ENCODE measurements around the gene ITSN1. TPM values are rescaled to one million over a fixed set of nuclear protein-coding genes. Genes with fewer than 3 reads are reported as not detected.
"Not testable (repeated sequence)": the region's sequence is repeated elsewhere in the genome, so short reads cannot be mapped to it uniquely, and the experiment has no call there.

The ITSN1 gene
- total RNA-seq, 1 donor from 2014 or later, result 132 TPM

DNA sequence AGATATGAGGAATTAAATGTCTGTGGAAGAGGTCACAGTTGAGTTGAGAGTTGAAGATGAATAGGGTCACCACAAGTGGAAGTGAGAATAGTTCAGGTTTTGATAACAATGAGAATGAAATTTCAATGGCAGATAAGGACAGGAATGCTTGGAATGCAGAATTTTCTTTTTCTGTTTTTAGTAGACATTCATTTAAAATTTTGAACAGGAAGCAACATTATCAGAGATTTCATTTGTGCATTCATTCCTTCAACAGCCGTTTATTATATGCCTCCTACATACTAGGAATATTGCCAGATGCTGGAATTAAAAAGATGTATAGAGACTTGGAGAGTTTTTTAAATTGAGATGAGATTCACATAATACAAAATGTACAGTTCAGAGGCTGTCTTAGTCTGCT is 126.8 kb downstream of the ITSN1 start:
- DNase-seq (ENCODE audit: low read depth), result no peak

GRCh38 chr21:33770542-33770941 is 128.2 kb downstream of the ITSN1 start:
- DNase-seq (ENCODE audit: low read depth), result no peak

- no peak for DNase-seq (ENCODE audit: low read depth)
Observed at GRCh38 chr21:33771976-33772375, 129.7 kb downstream of the ITSN1 start.

- no peak for DNase-seq (ENCODE audit: low read depth)
Observed at GRCh38 chr21:33774551-33774950, 132.2 kb downstream of the ITSN1 start.

GRCh38 chr21:33775100-33775828 is 133.0 kb downstream of the ITSN1 start:
- DNase-seq (ENCODE audit: low read depth), result no peak

- no peak for DNase-seq (ENCODE audit: low read depth)
Observed at GRCh38 chr21:33780631-33781030, 138.3 kb downstream of the ITSN1 start.

GRCh38 chr21:33781121-33781520 is 138.8 kb downstream of the ITSN1 start:
- no peak for DNase-seq (ENCODE audit: low read depth)

- no peak for DNase-seq (ENCODE audit: low read depth)
Observed at GRCh38 chr21:33783187-33783979, 141.1 kb downstream of the ITSN1 start.

GRCh38 chr21:33787431-33787830 is 145.1 kb downstream of the ITSN1 start:
- no peak for DNase-seq (ENCODE audit: low read depth)

GRCh38 chr21:33788438-33788837 is 146.1 kb downstream of the ITSN1 start:
- not testable (repeated sequence) for DNase-seq (ENCODE audit: low read depth)

GRCh38 chr21:33789697-33790096 is 147.4 kb downstream of the ITSN1 start:
- peak; percentile 25 for DNase-seq (ENCODE audit: low read depth)

DNA sequence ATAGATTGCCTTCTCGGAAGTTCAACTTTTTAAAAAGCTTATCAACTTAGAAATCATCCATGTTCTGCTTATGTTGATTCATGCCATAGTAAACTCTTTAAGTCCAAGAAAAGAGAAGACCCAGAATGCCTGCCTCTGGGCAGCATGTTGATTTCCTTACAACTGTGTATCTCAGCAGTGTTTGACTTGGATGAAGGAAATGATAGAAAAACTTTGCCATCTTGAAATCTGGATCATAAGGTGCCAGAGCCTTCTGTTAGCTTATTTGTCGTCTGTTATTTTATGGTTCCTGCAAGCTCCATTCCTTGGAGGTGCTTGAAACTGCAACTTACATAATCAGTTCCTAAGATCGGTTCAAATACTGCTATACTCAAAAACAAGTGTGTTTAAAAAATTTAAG is 148.8 kb downstream of the ITSN1 start:
- DNase-seq (ENCODE audit: low read depth), result no peak

- DNase-seq (ENCODE audit: low read depth), result no peak
Observed at GRCh38 chr21:33794596-33794995, 152.3 kb downstream of the ITSN1 start.

GRCh38 chr21:33797565-33797964 is 155.3 kb downstream of the ITSN1 start:
- DNase-seq (ENCODE audit: low read depth), result no peak

DNA sequence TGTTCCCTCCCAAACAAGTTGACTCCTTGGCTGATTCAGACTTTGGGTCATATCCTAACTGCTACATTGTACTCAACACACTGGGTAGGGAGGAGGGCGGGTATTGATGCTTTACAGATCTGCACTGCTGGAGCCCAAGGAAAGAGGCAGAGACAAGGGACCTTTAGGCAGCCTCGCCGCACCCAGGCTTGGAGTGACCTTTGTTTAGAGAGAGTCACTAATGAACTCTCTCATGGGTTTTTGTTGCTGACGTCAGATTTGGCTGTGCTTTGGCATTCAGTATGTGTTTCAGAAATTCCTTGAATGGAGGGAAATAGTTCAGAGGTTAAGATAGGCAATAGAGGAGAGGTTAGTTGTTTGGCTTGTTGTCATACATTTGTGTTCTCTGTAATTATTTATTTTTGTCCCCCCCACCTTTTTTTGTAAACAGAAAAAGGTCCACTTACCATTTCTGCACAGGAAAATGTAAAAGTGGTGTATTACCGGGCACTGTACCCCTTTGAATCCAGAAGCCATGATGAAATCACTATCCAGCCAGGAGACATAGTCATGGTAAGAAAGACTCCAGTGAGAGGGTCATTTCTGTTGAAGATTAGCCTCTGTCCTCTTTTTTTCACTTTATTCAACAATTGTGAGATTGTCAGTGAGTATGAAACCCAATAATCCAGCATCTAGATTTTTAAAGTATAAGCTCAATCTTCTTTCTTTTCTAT is 157.2 kb downstream of the ITSN1 start:
- DNase-seq (ENCODE audit: low read depth), result no peak

DNA sequence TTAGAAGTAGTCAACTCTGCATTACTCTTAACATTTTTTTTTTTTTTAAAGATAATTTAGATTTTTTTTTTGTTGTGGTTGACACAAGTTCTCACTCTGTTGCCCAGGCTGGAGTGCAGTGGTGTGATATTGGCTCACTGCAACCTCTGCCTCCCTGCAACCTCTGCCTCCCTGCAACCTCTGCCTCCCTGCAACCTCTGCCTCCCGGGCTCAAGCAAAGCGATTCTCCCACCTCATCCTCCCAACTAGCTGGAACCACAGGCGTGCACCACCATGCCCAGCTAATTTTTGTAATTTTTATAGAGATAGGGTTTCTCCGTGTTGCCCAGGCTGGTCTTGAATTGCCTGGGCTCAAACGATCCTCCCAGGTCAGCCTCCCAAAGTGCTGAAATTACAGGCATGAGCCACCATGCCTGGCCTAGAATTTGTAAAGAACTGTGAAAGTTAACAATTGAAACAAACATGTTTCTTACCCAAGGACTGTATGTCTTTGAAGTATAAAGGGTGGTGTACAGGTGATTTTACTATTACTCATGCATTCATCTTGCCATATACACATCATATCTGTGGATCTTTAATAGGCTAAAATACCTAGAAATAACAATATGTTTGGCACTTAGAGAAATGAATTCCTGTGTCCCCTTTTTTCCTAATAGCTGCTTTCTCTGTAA is 158.6 kb downstream of the ITSN1 start:
- DNase-seq (ENCODE audit: low read depth), result no peak

GRCh38 chr21:33801424-33802405 is 159.4 kb downstream of the ITSN1 start:
- DNase-seq (ENCODE audit: low read depth), result peak; percentile 84

DNA sequence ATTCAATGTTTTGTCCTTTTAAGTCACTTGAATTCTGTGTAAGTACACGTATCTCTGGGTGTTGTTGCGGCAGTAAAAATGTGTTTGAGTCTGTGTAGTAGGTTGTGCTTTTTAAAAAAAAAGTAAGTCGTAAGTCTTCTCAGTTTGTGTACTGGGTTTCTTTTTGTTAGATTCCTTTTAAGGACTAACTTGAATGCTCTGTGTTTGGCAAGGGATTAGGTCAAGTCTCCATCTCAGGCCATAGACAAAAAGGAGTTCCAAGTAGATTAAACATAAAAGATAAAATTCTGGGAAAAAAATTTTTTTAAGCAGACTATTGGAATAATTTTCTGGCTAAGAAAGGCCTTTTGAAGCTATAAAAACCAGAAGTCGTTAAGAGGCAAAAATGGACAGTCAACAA is 160.2 kb downstream of the ITSN1 start:
- DNase-seq (ENCODE audit: low read depth), result no peak

GRCh38 chr21:33808715-33809367 is 166.5 kb downstream of the ITSN1 start:
- no peak for DNase-seq (ENCODE audit: low read depth)

- DNase-seq (ENCODE audit: low read depth), result no peak
Observed at GRCh38 chr21:33810766-33811165, 168.5 kb downstream of the ITSN1 start.
